ENCODE measurements around the gene KNCN.

- TF ChIP-seq GATA2 (IDR thresholded peaks at IDR 0.05; ENCODE audit: low read depth, low read length) (no peak), GATA3 (IDR thresholded peaks at IDR 0.05; ENCODE audit: low read depth, low read length) (no peak)
Observed at GRCh38 chr1:46554597-46555381, 3.3 kb upstream of the KNCN start.
